Mononuclear cell (primary cell): ENCODE results near the gene KRTAP12-1. TPM values are rescaled to one million over a fixed set of nuclear protein-coding genes. Genes with fewer than 3 reads are reported as not detected.

Experiments
- H3K27me3 ChIP-seq: 2 replicates; pipeline ENCODE4 v1.6.0; 2011; ENCODE audit warnings: low read length, control low read depth; ENCODE audit not compliant: insufficient read depth
- H3K4me1 ChIP-seq: 2 replicates; pipeline ENCODE4 v1.5.1; 2011; ENCODE audit warnings: mild to moderate bottlenecking, low read length, control low read depth; ENCODE audit not compliant: insufficient read depth
- H3K4me3 ChIP-seq: 2 replicates; pipeline ENCODE4 v1.5.1; 2011; ENCODE audit warnings: mild to moderate bottlenecking, low read length, moderate library complexity
- H3K9me3 ChIP-seq: 2 replicates; pipeline ENCODE4 v1.5.1; 2011; ENCODE audit warnings: low read depth, mild to moderate bottlenecking, control low read depth, low read length
- total RNA-seq: library from RNA; depleted of rRNA; stranded (reverse); fragments of >200 nt; gene quantifications from one replicate; pipeline ENCODE4 v1.2.3, GENCODE V29; 2012

The KRTAP12-1 gene
- total RNA-seq, 1 donor: not detected

DNA sequence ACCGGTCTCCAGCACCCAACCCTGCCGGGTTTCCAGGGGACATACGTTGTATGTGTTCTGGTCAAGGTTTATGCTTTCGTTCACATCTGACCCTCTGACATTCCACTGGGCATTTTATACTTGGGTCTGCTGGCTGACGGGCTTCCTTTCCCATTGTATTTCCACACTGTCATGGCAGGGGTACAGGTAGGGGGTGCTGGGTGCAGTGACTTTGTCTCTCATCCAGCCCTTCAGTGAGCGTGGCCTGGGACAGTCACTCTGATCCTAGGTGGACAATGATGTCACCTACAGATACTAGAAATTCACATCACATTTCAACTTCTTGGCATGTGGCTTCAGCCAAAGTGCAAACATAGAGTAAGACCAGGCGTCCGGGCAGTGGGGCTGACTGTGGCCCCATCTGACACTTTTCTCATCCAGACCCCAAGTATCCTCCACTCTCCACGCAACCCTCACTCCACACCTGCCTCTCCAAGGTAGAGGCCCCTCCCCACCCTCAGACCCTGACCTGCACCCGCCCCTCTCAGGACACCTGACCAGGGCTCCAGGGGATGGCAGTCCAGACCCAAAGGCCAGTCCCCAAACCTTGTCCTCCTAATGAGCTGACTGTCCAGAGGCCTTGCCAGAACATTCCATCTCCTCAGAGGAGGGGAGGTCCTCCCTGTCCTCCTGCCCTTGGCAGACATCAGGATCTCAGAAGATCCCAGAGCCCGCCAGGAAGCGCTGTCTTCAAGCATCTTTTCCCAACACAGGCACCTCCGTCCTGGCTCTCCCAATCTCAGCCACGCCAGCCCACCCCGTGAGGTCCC, 45.5 kb downstream of the KRTAP12-1 start:
- H3K4me1 ChIP-seq: no peaks in the 10 kb centered on the region
- H3K27me3 ChIP-seq: peaks cover 3% of the 10 kb centered on the region
- peaks cover 10% of the 10 kb centered on the region for H3K9me3 ChIP-seq
- H3K4me3 ChIP-seq: no peak overlapping the region

DNA sequence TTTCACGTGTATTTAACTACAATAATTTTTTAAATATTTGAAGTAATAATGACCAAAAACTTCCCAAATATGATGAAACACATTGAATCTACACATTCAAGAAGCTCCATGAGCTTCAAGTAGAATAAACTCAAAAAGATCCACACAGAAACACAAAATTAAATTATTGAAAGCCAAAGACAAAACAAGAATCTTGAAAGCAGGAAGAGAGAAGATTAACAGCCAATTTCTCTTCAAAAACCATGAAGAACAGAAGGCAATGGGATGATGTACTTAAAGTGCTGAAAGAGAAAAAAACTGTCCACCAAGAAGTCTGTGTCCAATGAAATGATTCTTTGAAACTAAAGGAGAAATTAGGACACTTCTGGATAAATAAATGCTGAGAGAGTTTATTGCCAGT, 49.9 kb downstream of the KRTAP12-1 start:
- Histone ChIP-seq H3K9me3 (peaks cover 15% of the 10 kb centered on the region), H3K4me3 (no peak overlapping the region), H3K4me1 (peaks cover 4% of the 10 kb centered on the region), H3K27me3 (peaks cover 3% of the 10 kb centered on the region)

Other genes with a start within 250 kb of the KRTAP12-1 start
- gene LRRC3, start 226.7 kb downstream of the KRTAP12-1 start, total RNA-seq: 0.31 TPM
- not detected for gene KRTAP10-1, start 142.0 kb downstream of the KRTAP12-1 start, total RNA-seq
- not detected for gene KRTAP10-2, start 130.7 kb downstream of the KRTAP12-1 start, total RNA-seq
- gene KRTAP10-3, start 123.4 kb downstream of the KRTAP12-1 start, total RNA-seq: not detected
- gene KRTAP10-4, start 108.4 kb downstream of the KRTAP12-1 start, total RNA-seq: not detected
- not detected for gene KRTAP10-5, start 101.6 kb downstream of the KRTAP12-1 start, total RNA-seq
- not detected for gene KRTAP10-6, start 89.7 kb downstream of the KRTAP12-1 start, total RNA-seq
- gene KRTAP10-7, start 81.6 kb downstream of the KRTAP12-1 start, total RNA-seq: not detected
- not detected for gene KRTAP10-8, start 70.1 kb downstream of the KRTAP12-1 start, total RNA-seq
- not detected for gene KRTAP10-9, start 55.1 kb downstream of the KRTAP12-1 start, total RNA-seq
- gene KRTAP10-10, start 44.8 kb downstream of the KRTAP12-1 start, total RNA-seq: not detected
- gene KRTAP10-11, start 35.7 kb downstream of the KRTAP12-1 start, total RNA-seq: not detected
- gene KRTAP12-4, start 27.5 kb downstream of the KRTAP12-1 start, total RNA-seq: not detected
- gene KRTAP12-3, start 24.2 kb downstream of the KRTAP12-1 start, total RNA-seq: not detected
- gene KRTAP12-2, start 15.2 kb downstream of the KRTAP12-1 start, total RNA-seq: not detected
- not detected for gene KRTAP10-12, start 15.0 kb upstream of the KRTAP12-1 start, total RNA-seq
- not detected for gene TSPEAR, start 29.4 kb upstream of the KRTAP12-1 start, total RNA-seq
- gene UBE2G2, start 119.7 kb upstream of the KRTAP12-1 start, total RNA-seq: 90.0 TPM
- gene SUMO3, start 135.9 kb upstream of the KRTAP12-1 start, total RNA-seq: 86.3 TPM
- gene PTTG1IP, start 191.5 kb upstream of the KRTAP12-1 start, total RNA-seq: 71.9 TPM
- 761 TPM for gene ITGB2, start 238.7 kb upstream of the KRTAP12-1 start, total RNA-seq